ENCODE data around the gene CCDC112.
"Not testable (repeated sequence)": the region's sequence is repeated elsewhere in the genome, so short reads cannot be mapped to it uniquely, and the experiment has no call there.

The CCDC112 gene, protein sequence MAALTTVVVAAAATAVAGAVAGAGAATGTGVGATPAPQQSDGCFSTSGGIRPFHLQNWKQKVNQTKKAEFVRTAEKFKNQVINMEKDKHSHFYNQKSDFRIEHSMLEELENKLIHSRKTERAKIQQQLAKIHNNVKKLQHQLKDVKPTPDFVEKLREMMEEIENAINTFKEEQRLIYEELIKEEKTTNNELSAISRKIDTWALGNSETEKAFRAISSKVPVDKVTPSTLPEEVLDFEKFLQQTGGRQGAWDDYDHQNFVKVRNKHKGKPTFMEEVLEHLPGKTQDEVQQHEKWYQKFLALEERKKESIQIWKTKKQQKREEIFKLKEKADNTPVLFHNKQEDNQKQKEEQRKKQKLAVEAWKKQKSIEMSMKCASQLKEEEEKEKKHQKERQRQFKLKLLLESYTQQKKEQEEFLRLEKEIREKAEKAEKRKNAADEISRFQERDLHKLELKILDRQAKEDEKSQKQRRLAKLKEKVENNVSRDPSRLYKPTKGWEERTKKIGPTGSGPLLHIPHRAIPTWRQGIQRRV

DNA sequence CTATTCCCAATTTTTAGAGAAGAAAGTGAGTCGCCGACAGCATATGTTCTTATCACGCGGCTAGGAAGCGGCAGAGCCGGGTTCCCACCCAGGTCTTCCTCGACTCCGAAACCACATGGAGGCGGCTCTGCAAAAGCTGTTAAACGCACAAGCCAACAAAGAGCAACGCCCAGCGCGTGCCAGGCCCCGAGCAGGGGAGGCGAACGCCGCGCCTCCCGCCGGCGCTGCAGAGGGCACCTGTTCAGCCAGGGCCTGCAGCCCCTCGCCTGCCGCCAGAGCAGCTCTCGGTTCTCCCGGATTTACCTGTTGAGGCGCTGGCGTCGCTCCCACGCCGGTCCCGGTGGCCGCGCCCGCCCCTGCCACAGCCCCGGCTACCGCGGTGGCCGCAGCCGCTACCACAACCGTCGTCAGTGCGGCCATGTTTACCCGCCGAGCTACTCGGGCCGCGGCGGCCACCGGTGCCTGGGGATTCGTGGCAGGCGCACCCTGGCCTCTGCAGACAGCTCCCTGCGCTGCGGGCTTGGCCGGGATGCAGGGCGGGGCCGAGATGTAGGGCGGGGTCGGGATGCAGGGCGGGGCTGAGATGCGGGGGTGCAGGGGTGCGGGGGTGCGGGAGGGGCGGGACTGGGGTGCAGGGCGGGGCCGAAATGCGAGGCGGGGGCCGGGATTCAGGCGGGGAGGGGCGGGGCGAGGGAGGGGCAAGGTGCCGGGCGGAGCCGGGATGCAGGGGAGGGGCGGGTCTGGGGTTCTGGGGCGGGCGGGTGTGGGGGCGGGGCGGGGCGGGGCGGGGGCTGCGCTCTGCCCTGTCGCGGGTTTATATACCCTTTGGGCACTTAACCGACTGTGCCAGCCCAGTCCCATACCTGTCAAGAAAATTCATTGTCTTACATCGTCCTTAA is at the start of gene CCDC112:
TSS of gene CCDC112 (minus strand) at position 531 of the 899 bp plus-strand sequence. CDS start at position 420, 111 bp downstream.
- DNase-seq (ENCODE audit: low spot score): peak; percentile 75

DNA sequence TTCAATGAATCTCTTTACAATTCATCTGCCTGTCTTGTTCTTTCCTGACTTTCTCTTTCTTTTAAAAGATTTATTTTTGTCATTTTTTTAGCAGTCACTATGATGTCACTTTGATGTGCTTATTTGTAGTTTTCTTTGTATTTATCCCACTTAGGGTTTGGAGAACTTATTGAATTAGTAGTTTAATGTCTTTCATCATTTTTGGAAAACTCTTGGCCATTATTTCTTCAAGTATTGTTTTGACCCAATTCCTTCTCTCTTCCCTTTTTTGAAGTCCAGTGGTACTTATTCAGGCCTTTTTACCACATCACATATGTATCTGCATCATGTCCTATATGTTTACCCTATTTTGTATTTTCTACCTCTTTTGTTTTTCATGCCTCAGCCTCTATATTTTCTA is 48.9 kb upstream of the CCDC112 start:
- no peak for DNase-seq (ENCODE audit: low spot score)

DNA sequence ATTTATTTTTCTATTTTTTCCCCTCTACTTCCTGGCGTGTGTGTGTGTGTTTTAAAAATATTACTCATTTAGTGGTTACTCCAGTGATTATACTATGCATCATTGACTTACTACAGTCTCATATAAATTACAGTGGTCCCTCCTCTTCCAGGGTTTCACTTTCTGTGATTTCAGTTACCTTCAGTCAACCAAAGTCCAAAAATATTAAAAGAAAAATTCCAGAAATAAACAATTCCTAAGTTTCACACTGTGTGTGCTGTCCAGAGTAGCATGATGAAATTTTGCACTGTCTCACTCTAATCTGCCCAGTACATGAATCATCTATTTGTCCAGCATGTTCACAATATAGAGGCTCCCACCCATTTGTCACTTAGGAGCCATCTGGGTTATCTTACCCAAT is 47.4 kb upstream of the CCDC112 start:
- DNase-seq (ENCODE audit: low spot score): no peak

DNA sequence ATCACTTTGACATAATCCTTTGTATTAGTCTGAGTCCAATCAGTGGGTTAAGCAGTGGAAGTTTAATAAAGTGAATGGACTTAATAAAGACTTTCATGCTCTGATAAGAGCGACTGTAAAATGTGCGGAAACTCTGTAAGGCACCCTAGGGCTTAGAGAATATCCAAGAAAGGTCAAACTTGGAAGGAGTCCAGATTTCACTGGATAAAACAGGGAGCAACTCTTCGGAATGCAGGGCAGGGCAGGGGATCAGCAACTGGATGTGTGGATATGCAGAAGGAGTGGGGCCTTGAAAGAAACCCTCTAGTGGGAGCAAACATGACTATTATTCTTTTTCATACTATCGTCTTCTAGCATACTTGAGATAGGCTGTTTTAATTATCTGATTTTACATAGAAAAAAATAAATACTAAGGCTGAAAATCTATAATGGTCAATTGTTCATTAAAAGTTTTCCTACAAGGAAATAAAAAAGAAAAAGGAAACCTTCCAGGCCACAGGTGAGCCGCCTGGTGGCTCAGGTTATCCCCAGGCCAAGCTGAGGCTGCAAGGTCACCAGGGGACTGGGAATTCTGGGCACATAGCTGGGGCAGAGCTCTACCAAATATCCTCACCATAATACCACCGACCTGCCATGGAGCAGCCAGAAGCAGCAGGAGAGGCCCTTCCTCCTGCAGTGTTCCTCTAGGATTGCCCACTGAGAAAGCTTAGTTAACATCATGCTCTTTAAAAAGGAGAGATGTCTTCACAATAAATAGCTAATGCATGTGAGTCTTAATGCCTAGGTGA is 46.3 kb upstream of the CCDC112 start:
- no peak for DNase-seq (ENCODE audit: low spot score)

DNA sequence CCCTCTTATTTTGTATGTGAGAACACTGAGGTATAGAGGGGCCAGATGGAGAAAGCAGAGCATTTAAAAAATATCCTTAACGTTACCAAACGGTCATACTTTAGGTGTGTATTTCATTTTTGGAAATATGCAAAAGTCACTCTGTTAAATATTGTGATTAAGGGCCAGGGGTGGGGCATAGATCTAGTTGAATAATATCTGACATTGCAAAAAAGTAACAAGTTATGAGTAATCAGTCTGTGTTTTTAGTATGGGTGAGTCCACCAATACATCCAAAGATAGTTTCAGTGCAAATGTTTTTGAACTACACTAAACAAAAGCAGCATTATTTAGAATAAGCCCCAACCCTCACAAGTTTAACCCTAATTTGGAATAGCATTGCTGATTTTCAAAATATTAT is 45.3 kb upstream of the CCDC112 start:
- DNase-seq (ENCODE audit: low spot score): no peak

DNA sequence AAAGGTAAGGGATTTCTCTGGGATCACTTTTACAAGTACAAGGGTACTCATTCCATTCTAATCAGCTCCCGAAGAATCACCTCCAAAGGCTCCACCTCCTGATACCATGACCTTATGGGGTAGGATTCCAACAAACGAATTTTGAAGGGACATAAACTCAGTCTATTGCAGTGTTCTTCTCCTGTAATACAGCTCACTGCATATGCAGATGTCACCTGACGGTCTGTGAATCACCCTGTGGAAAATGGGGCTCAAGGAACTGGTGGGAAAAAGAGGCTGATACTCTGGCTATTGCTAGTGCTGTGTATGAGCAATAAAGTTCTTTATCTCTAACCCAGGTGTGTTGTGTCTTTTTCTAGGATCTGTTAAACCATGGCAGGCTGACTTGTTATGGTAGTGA is 42.4 kb upstream of the CCDC112 start:
- no peak for DNase-seq (ENCODE audit: low spot score)

DNA sequence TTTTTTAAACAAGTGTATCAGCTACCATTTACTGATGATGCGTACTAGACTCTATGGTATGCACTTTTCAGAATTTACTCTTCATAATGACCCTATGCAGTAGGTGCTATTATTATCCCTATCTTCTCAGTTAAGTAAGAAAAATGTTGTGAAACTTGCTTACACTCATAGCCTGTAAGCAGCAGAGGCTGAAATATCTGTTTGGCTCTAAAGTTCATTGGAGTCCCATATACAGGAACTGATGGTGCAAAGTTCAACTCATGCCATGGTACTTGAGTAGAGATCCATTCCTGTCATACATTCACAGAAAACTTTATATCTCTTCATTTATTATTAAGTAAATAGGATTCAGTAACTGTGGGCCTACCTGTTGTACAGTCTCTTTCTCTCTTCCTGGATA is 41.4 kb upstream of the CCDC112 start:
- no peak for DNase-seq (ENCODE audit: low spot score)

DNA sequence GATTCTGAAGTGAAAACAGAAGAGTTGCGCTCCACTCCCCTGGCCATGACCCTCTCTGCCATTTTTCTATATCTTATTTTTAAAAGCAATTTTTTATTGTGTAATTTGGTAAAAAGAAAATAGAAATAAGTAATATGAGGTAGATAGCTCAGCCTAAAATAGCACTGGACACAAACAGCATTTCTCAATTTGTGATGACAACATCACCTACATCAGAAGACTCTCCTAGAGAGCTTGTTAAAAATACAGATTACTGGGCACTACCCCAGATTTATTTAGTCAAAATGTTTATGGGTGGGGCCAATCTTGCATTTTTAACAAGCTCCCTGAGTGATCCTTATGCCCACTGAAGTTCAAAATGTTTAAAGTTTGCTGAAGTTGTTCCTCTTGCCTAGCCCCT is 40.5 kb upstream of the CCDC112 start:
- no peak for DNase-seq (ENCODE audit: low spot score)

DNA sequence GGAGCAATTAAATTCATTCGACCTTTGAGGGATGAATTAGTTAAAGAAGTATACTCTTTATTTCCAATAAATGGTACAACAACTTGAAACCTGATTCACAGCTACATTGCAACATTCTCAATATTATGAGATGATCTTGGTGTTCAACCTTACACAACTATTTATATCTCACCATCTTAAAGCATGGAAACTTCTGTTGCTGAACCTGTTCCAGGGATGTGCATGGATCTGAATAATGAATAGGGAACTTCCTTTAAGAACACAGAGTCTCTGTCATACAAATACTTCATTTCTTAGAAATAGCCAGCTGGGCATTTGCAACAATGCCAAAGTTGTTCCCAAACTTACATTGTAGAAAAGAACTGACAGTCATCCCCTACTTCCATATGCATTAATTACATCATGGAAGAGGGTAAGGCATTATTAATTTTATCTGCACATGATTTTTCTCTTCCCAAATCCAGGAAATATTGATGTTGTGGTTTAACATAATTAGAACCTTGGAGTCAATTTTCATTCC is 39.8 kb upstream of the CCDC112 start:
- DNase-seq (ENCODE audit: low spot score): no peak

DNA sequence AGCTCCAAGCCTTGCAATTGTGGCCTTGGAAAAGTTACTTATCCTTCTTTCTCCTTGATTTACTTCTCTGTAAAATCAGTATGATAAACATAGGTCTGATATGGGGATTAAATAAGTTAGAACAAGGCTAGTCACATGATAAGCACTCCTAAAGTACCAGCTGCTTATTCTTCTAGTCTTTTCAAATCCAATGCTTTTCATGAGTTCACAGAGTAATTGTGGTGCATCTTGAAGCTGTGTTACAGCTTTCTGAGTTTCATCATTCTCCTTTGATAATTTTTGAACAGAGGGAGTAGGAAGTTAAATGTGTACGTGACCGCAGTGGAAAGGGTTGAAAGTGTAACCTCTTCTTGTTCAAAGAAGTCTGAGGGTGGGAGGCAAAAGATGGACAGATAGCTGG is 38.8 kb upstream of the CCDC112 start:
- no peak for DNase-seq (ENCODE audit: low spot score)

DNA sequence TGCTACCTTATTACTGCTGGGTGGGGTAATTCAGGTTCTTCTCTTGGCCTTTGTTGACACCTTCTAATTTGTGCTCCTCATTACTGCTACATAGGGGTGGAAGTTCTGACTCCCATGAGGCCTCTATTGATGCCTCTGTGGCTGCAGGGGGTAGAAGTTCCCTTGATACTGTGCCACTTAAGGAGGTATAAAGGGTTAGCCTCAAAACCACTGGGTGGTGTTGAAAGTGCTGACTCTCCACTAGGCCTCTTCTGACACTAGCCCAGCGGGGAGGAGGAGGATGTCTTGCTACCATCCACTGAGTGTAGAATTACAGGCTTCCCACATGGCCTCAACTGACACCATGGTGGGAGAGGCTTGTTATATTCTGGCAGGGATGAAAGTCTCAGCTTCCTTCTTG is 36.7 kb upstream of the CCDC112 start:
- DNase-seq (ENCODE audit: low spot score): no peak

DNA sequence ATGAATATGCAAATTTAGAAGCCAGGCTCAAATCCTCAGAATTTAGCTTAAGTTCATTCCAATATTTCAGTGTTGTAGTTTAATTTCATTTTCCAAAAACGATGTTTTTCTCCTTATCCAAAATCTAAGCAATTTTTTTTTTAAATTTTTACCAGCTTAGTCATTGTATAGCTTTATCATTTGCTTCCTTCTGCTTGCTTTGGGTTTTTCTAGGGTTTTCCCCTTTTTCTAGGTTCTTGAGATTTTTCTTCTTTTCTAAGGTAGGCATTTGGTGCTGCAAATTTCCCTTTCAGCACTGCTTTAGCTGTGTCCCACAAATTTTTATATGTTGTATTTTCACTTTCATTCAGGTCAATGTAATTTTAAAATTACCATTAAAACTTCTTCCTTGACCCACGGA is 34.4 kb upstream of the CCDC112 start:
- no peak for DNase-seq (ENCODE audit: low spot score)

DNA sequence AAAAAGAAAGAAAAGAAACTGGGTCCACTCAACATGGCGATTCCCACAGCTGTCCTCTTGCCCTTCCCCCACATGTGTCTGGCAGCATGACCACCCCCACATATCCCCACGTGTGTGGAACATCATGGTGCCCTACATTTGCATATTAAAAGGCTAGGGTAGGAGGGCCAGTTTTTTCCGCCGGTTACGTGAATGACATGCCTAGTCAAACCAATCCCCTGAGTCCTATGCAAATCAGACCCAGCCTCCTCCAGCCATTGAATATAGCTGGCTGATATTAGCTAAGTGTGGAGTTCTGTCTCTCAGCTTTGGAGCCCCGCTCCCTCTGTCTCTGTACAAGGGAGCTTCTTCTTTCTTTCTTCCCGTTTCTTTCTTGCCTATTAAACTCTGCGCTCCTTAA is 33.0 kb upstream of the CCDC112 start:
- DNase-seq (ENCODE audit: low spot score): no peak

DNA sequence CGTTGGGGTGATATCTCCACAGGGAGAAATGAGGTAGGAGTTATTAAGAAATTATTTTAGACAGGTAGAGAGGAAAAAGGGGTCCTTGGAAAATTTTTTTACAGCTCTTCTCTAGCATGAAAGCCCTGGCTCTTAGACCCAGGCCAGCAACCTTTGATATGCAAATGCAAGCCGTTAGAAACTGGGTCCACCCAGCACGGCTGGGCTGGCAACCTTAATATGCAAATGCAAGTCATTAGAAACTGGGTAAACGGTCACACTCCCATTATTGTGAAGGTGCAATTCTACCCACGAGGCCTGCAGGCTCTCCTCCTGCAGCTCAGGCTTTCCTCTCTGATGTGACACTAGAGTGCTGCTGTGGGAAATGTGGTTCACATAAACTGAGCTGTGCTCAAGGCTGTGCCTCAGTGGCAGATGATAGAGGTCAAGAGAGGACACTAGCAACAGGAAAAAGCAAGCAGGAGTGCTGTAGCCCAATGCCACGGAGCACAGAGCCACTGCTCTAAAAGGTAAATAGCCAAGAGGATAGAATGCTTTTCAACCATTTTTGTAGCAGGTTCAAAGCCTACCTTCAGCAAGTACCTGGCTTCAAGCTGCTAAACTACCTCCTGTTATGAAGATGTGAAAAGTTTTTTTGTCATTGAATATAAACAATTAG is 32.3 kb upstream of the CCDC112 start:
- DNase-seq (ENCODE audit: low spot score): not testable (repeated sequence)

DNA sequence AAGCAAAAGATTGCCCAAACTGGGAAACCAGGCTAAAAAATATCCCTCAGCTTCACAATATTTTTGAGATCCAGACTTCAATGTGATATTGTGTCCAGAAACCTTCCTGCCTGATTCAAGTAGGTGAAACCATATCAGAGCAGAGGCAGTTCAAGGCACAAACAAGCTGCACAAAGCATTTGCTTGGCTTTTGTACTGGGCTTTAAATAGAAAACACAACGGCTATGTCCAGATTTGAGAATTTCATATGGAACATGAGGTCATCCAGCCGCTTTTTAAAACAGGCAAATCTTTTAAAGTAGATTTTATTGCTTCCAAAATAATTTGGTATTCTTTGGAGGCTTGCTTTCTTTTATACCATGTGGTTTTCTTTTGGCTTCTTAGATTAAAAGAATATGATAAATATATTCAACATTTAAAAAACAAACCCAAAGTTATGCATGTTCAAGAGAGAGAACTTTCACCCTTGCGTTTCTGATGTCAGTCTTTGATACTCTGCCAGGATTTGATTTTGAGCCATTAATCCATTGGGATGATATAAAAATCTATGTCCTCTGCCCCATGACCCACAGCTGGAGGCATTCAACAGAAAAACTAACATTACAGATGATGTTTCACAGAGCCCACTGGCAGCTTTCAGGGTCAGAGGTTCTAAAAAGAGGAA is 29.0 kb upstream of the CCDC112 start:
- DNase-seq (ENCODE audit: low spot score): no peak

DNA sequence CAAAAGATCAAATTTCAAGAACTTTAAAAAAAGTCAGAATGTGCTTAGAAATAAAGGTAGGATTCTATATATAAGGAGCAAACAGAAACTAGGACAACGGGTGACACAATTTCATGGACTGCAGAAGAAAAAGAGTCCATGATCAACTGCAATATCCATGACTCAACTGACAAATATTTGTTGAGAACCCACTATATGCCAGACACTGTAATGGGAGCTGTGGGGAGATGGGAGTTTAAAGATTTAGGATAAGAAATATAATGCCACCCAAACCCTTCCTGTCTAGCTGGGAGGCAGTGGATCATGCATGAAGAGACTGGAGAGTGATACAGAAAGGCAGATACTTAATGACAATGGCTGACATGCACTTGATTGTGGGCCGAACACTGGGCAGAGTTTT is 27.6 kb upstream of the CCDC112 start:
- no peak for DNase-seq (ENCODE audit: low spot score)

DNA sequence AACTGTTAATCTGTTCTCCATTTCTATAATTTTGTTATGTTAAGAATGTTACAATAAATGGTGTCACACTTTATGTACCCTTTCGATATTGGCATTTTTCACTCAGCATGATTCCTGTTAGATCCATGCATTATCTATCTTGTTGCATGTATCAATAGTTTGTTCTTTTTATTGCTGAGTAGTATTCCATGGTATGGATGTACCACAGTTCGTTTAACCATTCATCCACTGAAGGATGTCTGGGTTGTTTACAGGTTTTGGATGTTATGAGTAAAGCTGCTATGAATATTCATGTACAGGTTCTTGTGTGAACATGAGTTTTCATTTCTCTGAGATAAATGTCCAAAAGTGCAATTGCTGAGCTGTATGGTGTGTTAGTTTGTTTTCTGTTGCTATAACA is 26.3 kb upstream of the CCDC112 start:
- DNase-seq (ENCODE audit: low spot score): no peak

DNA sequence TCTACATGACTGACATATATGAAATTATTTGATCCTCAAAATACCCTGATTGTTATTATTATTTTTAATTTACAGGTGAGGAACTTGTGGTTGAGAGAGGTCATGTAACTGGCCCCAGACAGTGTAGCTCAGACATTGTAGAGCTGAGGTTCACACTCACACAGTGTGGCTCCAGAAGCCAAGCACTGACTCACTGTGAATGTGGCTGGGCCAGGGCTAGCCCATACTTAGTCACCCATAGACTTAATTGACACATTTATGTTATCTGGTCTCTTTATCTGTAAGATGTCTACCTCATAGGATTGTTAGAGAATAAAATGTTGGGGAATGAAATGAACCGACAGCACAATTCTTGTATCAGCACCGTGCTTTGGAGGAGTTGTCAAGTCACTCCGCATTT is 24.9 kb upstream of the CCDC112 start:
- DNase-seq (ENCODE audit: low spot score): no peak

DNA sequence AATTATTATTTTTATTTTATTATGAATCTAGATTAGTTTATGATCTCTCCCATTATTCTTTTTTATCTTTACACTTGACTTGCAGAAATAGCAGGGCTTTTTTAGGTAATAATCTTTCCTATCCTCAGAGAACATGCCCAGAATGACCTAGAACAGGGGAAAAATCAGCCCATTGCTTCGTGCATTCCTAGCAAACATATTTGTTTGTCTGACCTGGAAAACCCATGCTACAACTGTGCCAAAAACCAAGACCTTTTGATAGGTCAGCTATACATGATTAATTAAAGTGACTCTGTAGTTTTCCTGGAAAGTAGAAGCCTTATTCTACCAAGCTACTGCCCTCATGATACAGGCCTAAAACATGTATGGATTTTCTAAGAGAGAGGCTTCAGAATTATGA is 24.1 kb upstream of the CCDC112 start:
- no peak for DNase-seq (ENCODE audit: low spot score)

DNA sequence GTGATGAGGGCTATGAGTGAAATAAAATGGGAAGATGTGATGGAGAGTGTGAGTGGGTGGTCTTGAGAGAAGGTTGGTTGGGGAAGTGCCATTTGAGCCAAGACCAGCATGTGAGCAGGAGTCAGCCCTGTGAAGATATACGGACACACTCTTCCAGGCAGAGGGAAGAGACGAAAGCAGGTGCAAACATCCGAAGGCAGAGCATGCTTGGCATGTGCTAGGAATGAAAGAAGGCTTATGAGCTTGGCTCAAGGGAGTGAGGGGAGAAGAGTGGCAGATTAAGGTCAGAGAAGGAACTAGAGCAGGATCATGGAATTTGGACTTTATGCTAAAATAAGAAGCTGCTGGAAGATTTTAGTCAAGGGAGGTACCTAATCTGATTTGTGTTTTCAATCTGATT is 23.6 kb upstream of the CCDC112 start:
- no peak for DNase-seq (ENCODE audit: low spot score)

DNA sequence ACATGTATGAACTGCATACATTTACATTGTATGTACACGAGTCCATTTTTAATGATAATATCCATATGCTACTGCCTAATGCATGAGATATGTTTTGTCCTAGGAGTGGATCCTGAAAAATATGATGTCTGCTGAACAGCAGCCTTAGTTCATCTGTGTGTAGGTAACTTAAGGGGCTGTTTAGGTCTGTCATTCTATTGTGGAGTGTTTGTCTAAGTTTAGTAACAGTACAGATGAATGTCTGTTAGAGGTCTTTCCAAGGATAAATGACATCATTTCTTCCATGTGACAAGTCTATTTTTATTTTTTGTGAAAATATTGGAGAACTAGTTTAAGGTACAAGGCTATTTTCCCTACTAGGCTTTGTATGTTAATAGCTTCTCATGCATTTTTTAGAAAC is 22.6 kb upstream of the CCDC112 start:
- DNase-seq (ENCODE audit: low spot score): no peak
